Measurements from ENCODE around the gene PIK3C2B.
A peak's percentile ranks its signal among the peaks of the same experiment; 100 is the strongest.
"Not testable (repeated sequence)": the region's sequence is repeated elsewhere in the genome, so short reads cannot be mapped to it uniquely, and the experiment has no call there.

PIK3C2B gene

GRCh38 chr1:204494281-204495077, at the start of gene PIK3C2B:
Gene PIK3C2B, minus strand, starts transcription at chr1:204494805. Its CDS starts 25,003 bp downstream, at chr1:204469802.
- peak; percentile 80 for DNase-seq

GRCh38 chr1:204544321-204544720, 49.7 kb upstream of the PIK3C2B start:
- DNase-seq: no peak

GRCh38 chr1:204541626-204542025, 47.0 kb upstream of the PIK3C2B start:
- DNase-seq: no peak

- no peak for DNase-seq
Measured at GRCh38 chr1:204532832-204533231, 38.2 kb upstream of the PIK3C2B start.

- no peak for DNase-seq
Measured at GRCh38 chr1:204530932-204531331, 36.3 kb upstream of the PIK3C2B start.

- no peak for DNase-seq
Measured at GRCh38 chr1:204529371-204529895, 34.8 kb upstream of the PIK3C2B start.

- no peak for DNase-seq
Measured at GRCh38 chr1:204528677-204529076, 34.1 kb upstream of the PIK3C2B start.

GRCh38 chr1:204528241-204528640, 33.6 kb upstream of the PIK3C2B start:
- no peak for DNase-seq

- no peak for DNase-seq
Measured at GRCh38 chr1:204524986-204525385, 30.4 kb upstream of the PIK3C2B start.

- DNase-seq: no peak
Measured at GRCh38 chr1:204523605-204524215, 29.1 kb upstream of the PIK3C2B start.

GRCh38 chr1:204521941-204522521, 27.4 kb upstream of the PIK3C2B start:
- not testable (repeated sequence) for DNase-seq

- peak; percentile 51 for DNase-seq
Measured at GRCh38 chr1:204520834-204521709, 26.5 kb upstream of the PIK3C2B start.

GRCh38 chr1:204517382-204517781, 22.8 kb upstream of the PIK3C2B start:
- peak; percentile 17 for DNase-seq

GRCh38 chr1:204516180-204516879, 21.7 kb upstream of the PIK3C2B start, which contains the start of gene MDM4:
Gene MDM4, plus strand, starts transcription at chr1:204516406. Its CDS starts 9,113 bp downstream, at chr1:204525519.
- DNase-seq: peak; percentile 95

GRCh38 chr1:204514828-204515227, 20.2 kb upstream of the PIK3C2B start:
- no peak for DNase-seq

GRCh38 chr1:204513117-204513716, 18.6 kb upstream of the PIK3C2B start:
- DNase-seq: peak; percentile 45

GRCh38 chr1:204511366-204511765, 16.8 kb upstream of the PIK3C2B start:
- no peak for DNase-seq

GRCh38 chr1:204509186-204509635, 14.6 kb upstream of the PIK3C2B start:
- no peak for DNase-seq

GRCh38 chr1:204507317-204508105, 12.9 kb upstream of the PIK3C2B start:
- no peak for DNase-seq

GRCh38 chr1:204506969-204507316, 12.3 kb upstream of the PIK3C2B start:
- peak; percentile 72 for DNase-seq

All from stimulated activated naive CD4-positive, alpha-beta T cell treated with Interleukin-2 at 50 U/mL for 16 hours (primary cell).